A673 (cell line): ENCODE data around the gene TBC1D19. TPM values are rescaled to one million over a fixed set of nuclear protein-coding genes. Genes with fewer than 3 reads are reported as not detected.
A peak's percentile ranks its signal among the peaks of the same experiment; 100 is the strongest.

ENCODE experiments used
- BruUV-seq: library from RNA; stranded (reverse); fragments of 400-500 nt; replicated peaks from 2 replicates; lab custom pipeline; 2021; lab: Mats Ljungman, UMichigan
- CTCF ChIA-PET: fragments of 300-600 bp; sonication (Branson Sonifier 250); formaldehyde crosslinking; loops from one replicate; lab custom pipeline; 2022; ENCODE audit warnings: antibody characterized with exemption; lab: Charles Lee
- POLR2A ChIA-PET: fragments of 300-600 bp; sonication (Branson Sonifier 250); formaldehyde crosslinking; loops from one replicate; lab custom pipeline; 2022; ENCODE audit warnings: antibody characterized with exemption; ENCODE audit not compliant: low non-redundant PET; lab: Charles Lee
- DNase-seq: peaks from one replicate; pipeline ENCODE4 v3.0.0-alpha.2; 2015; ENCODE audit warnings: low spot score
- H3K27ac ChIP-seq: fragments of 200-600 bp; sonication (generic); 2 replicates; pipeline ENCODE4 v1.5.1; 2016; ENCODE audit warnings: mixed run types, low read depth, mild to moderate bottlenecking, mixed read lengths, antibody characterized with exemption, low read length; ENCODE audit not compliant: poor library complexity, severe bottlenecking
- H3K27me3 ChIP-seq: fragments of 200-600 bp; sonication (generic); replicated peaks from 2 replicates; pipeline ENCODE4 v1.6.1; 2017; ENCODE audit warnings: mixed run types, low read depth, mild to moderate bottlenecking, mixed read lengths, antibody characterized with exemption, low read length; ENCODE audit not compliant: insufficient read depth, poor library complexity
- H3K36me3 ChIP-seq: fragments of 200-600 bp; sonication (generic); 2 replicates; pipeline ENCODE4 v1.6.1; 2016; ENCODE audit warnings: mixed run types, mild to moderate bottlenecking, mixed read lengths, antibody characterized with exemption, low read length; ENCODE audit not compliant: insufficient read depth, poor library complexity, severe bottlenecking
- H3K4me1 ChIP-seq: fragments of 200-600 bp; sonication (generic); 2 replicates; pipeline ENCODE4 v1.6.1; 2017; ENCODE audit warnings: mixed run types, mild to moderate bottlenecking, mixed read lengths, antibody characterized with exemption, low read length; ENCODE audit not compliant: insufficient read depth, poor library complexity, severe bottlenecking
- H3K4me3 ChIP-seq: fragments of 200-600 bp; sonication (generic); 2 replicates; pipeline ENCODE4 v1.5.1; 2016; ENCODE audit warnings: low read depth, mixed run types, mild to moderate bottlenecking, mixed read lengths, low read length; ENCODE audit not compliant: poor library complexity, severe bottlenecking
- H3K9me3 ChIP-seq: fragments of 200-600 bp; sonication (generic); 2 replicates; pipeline ENCODE4 v1.6.1; 2016; ENCODE audit warnings: mixed run types, low read depth, mild to moderate bottlenecking, mixed read lengths, antibody characterized with exemption, low read length; ENCODE audit not compliant: poor library complexity, severe bottlenecking
- CTCF ChIP-seq: fragments of 300-800, 200-600 bp; sonication (generic); conservative IDR thresholded peaks from 2 replicates; pipeline ENCODE4 v1.5.1; 2017; ENCODE audit warnings: low read depth, mild to moderate bottlenecking, antibody characterized with exemption, low read length, moderate library complexity, mixed read lengths
- EZH2 ChIP-seq: fragments of 200-600 bp; sonication (generic); IDR thresholded peaks from 2 replicates; pipeline ENCODE4 v1.6.1; 2017; ENCODE audit warnings: borderline replicate concordance, low read depth, mild to moderate bottlenecking, mixed read lengths, antibody characterized with exemption, low read length; ENCODE audit not compliant: poor library complexity, severe bottlenecking
- intact Hi-C: fragments of 100-400 bp; cut with micrococcal nuclease; formaldehyde crosslinking; loops from one replicate; pipeline ENCODE4 v1.10.0; 2022; ENCODE audit not compliant: unreplicated experiment
- total RNA-seq: library from RNA; stranded (reverse); gene quantifications from 2 replicates; pipeline ENCODE4 v1.2.3, GENCODE V29; 2021

Gene TBC1D19
- total RNA-seq, 1 experiment from 2014 or later: 9.9 TPM

- intact Hi-C loops: loop anchor here (5.0 kb wide), 1 partner anchor 385 kb away; no protein-coding TSS in a partner anchor
- Histone ChIP-seq H3K36me3 (no peaks in the 10 kb centered on the region), H3K27me3 (no peaks in the 10 kb centered on the region), H3K27ac (no peak overlapping the region), H3K4me1 (no peaks in the 10 kb centered on the region), H3K9me3 (no peaks in the 10 kb centered on the region), H3K4me3 (no peak overlapping the region)
- ChIA-PET CTCF (no interaction called here), POLR2A (no interaction called here)
- no TSS peak for BruUV-seq
- TF ChIP-seq CTCF (no peak), EZH2 (no peak)
- DNase-seq: peak; percentile 50
Measured at GRCh38 chr4:26717332-26717731, 133.4 kb downstream of the TBC1D19 start.

GRCh38 chr4:26719954-26720552 is 136.2 kb downstream of the TBC1D19 start:
- POLR2A ChIA-PET: interaction anchor here (0.7 kb wide), 1 partner anchor 109 kb away, joined by 3 read pairs; no protein-coding TSS in a partner anchor
- H3K4me1 ChIP-seq: no peaks in the 10 kb centered on the region
- H3K4me3 ChIP-seq: no peak overlapping the region
- no peaks in the 10 kb centered on the region for H3K9me3 ChIP-seq
- no peaks in the 10 kb centered on the region for H3K36me3 ChIP-seq
- no peak for TF ChIP-seq EZH2
- TF ChIP-seq CTCF: peak; percentile 75
- no peaks in the 10 kb centered on the region for H3K27me3 ChIP-seq
- peak; percentile 60 for DNase-seq
- intact Hi-C loops: loop anchor here (1.0 to 10.0 kb wide), 6 partner anchors 145 to 635 kb away; partner anchors contain the start of gene STIM2
- no peak overlapping the region for H3K27ac ChIP-seq
- CTCF ChIA-PET: interaction anchor here (0.6 to 1.0 kb wide), 3 partner anchors 68 to 261 kb away, joined by 3 to 6 read pairs (median 4); partner anchors contain the start of gene STIM2
- BruUV-seq: no TSS peak

GRCh38 chr4:26721685-26722084 is 137.8 kb downstream of the TBC1D19 start:
- H3K27ac ChIP-seq: no peak overlapping the region
- no peak overlapping the region for H3K4me3 ChIP-seq
- no peak for DNase-seq
- H3K4me1 ChIP-seq: no peaks in the 10 kb centered on the region
- H3K27me3 ChIP-seq: no peaks in the 10 kb centered on the region
- no peaks in the 10 kb centered on the region for H3K9me3 ChIP-seq
- ChIA-PET CTCF (no interaction called here), POLR2A (interaction anchor here (0.5 to 1.1 kb wide), 2 partner anchors 12 to 116 kb away, joined by 3 read pairs; no protein-coding TSS in a partner anchor)
- BruUV-seq: no TSS peak
- intact Hi-C loops: loop anchor here (5.0 to 10.0 kb wide), 4 partner anchors 143 to 637 kb away; partner anchors contain the start of gene STIM2
- H3K36me3 ChIP-seq: no peaks in the 10 kb centered on the region
- no peak for TF ChIP-seq EZH2
- TF ChIP-seq CTCF: no peak
